ENCODE measurements around the gene CNTNAP2.

GRCh38 chr7:148328906-148329305 lies 2212.3 kb downstream of the CNTNAP2 start:
- TF ChIP-seq CTCF (conservative IDR thresholded peaks at IDR 0.05; ENCODE audit: low read depth, low read length) (no peak), POLR2A (IDR thresholded peaks at IDR 0.05; ENCODE audit: low read depth, low read length) (no peak), MXI1 (IDR thresholded peaks at IDR 0.05; ENCODE audit: borderline replicate concordance, low read depth, low read length) (no peak), RFX5 (IDR thresholded peaks at IDR 0.05; ENCODE audit: low read depth, low read length) (no peak), SMC3 (IDR thresholded peaks at IDR 0.05; ENCODE audit: low read depth, low read length) (no peak), RAD21 (IDR thresholded peaks at IDR 0.05; ENCODE audit: low read length) (no peak), BHLHE40 (IDR thresholded peaks at IDR 0.05; ENCODE audit: low read depth, low read length) (no peak)
